ENCODE data around the gene PTCH1. TPM values are rescaled to one million over a fixed set of nuclear protein-coding genes. Genes with fewer than 3 reads are reported as not detected.

The PTCH1 gene
- total RNA-seq, 1 experiment from 2014 or later = 6.6 TPM

GRCh38 chr9:95458666-95459065, 58.1 kb downstream of the PTCH1 start:
- no TSS peak for BruUV-seq (replicated peaks)
- H3K27ac ChIP-seq (ENCODE audit: low read length) = no peak overlapping the region
- no peaks in the 10 kb centered on the region for H3K36me3 ChIP-seq (ENCODE audit: control insufficient read depth, insufficient read depth, low read length)
- intact Hi-C loops (cut with micrococcal nuclease; ENCODE audit: unreplicated experiment) (no loop called here), in situ Hi-C loops (cut with HindIII; ENCODE audit: low pct_unique_long_range_greater_than_20kb, low sequenced_read_pairs) (no loop called here)
- POLR2A ChIA-PET = no interaction called here
- H3K27me3 ChIP-seq (ENCODE audit: control insufficient read depth, insufficient read depth, low read length) = no peaks in the 10 kb centered on the region
- H3K4me3 ChIP-seq (ENCODE audit: low read depth in 2 of 2, low read length in 2 of 2) = no peak overlapping the region
- TF ChIP-seq, protein P1, sequence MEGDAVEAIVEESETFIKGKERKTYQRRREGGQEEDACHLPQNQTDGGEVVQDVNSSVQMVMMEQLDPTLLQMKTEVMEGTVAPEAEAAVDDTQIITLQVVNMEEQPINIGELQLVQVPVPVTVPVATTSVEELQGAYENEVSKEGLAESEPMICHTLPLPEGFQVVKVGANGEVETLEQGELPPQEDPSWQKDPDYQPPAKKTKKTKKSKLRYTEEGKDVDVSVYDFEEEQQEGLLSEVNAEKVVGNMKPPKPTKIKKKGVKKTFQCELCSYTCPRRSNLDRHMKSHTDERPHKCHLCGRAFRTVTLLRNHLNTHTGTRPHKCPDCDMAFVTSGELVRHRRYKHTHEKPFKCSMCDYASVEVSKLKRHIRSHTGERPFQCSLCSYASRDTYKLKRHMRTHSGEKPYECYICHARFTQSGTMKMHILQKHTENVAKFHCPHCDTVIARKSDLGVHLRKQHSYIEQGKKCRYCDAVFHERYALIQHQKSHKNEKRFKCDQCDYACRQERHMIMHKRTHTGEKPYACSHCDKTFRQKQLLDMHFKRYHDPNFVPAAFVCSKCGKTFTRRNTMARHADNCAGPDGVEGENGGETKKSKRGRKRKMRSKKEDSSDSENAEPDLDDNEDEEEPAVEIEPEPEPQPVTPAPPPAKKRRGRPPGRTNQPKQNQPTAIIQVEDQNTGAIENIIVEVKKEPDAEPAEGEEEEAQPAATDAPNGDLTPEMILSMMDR (IDR thresholded peaks at IDR 0.05) = no peak
- no peak for TF ChIP-seq TCF7L2 (IDR thresholded peaks at IDR 0.05; ENCODE audit: low read depth, low read length)
- no peak for TF ChIP-seq POLR2AphosphoS5 (IDR thresholded peaks at IDR 0.05; ENCODE audit: low read depth, low read length)
- TF ChIP-seq REST (IDR thresholded peaks at IDR 0.05; ENCODE audit: insufficient read depth in 1 of 2, low read depth in 2 of 2, low read length in 1 of 2) = no peak
- no peak for TF ChIP-seq SIN3A (IDR thresholded peaks at IDR 0.05; ENCODE audit: borderline replicate concordance, insufficient read depth, low read depth, low read length)
- H3K9me3 ChIP-seq (ENCODE audit: control insufficient read depth, insufficient read depth, low read depth, low read length) = no peaks in the 10 kb centered on the region
- CTCF ChIA-PET = no interaction called here
- no peaks in the 10 kb centered on the region for H3K4me1 ChIP-seq (ENCODE audit: control insufficient read depth, insufficient read depth, low read length)
- DNase-seq (ENCODE audit: low read depth, low spot score) (no peak), ATAC-seq (no peak)

- DNase-seq (ENCODE audit: low read depth, low spot score) (no peak), ATAC-seq (no peak)
- ChIA-PET POLR2A (no interaction called here), CTCF (no interaction called here)
- Histone ChIP-seq H3K27ac (ENCODE audit: low read length) (no peak overlapping the region), H3K4me1 (ENCODE audit: control insufficient read depth, insufficient read depth, low read length) (no peaks in the 10 kb centered on the region), H3K27me3 (ENCODE audit: control insufficient read depth, insufficient read depth, low read length) (no peaks in the 10 kb centered on the region), H3K4me3 (ENCODE audit: low read depth in 2 of 2, low read length in 2 of 2) (no peak overlapping the region), H3K9me3 (ENCODE audit: control insufficient read depth, insufficient read depth, low read depth, low read length) (no peaks in the 10 kb centered on the region), H3K36me3 (ENCODE audit: control insufficient read depth, insufficient read depth, low read length) (no peaks in the 10 kb centered on the region)
- in situ Hi-C loops (cut with HindIII; ENCODE audit: low pct_unique_long_range_greater_than_20kb, low sequenced_read_pairs) (no loop called here), intact Hi-C loops (cut with micrococcal nuclease; ENCODE audit: unreplicated experiment) (no loop called here)
- BruUV-seq (replicated peaks) = no TSS peak
- TF ChIP-seq SIN3A (IDR thresholded peaks at IDR 0.05; ENCODE audit: borderline replicate concordance, insufficient read depth, low read depth, low read length) = no peak
- TF ChIP-seq, protein P1 (IDR thresholded peaks at IDR 0.05) = no peak
Measured at GRCh38 chr9:95457769-95458168, 59.0 kb downstream of the PTCH1 start.

DNA sequence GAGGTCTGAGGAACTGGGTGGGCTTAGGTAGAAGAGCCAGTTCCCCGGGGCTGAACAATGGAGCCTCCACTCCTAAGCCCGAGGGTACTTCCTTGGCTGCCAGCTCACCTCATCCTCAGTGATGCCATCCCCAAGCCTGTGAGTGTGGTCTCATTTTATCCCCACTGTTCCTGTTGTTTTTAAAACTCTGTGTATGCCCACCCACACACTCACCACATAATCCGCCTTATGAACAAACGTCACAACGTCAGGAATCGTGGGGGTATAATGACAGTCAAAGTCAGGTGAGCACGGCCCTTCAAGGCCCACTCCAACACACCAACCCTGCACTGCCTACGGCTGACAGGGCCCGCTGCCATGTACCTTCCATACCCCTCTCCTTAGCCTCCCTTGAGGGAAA, 61.1 kb downstream of the PTCH1 start:
- ChIA-PET CTCF (no interaction called here), POLR2A (no interaction called here)
- intact Hi-C loops (cut with micrococcal nuclease; ENCODE audit: unreplicated experiment) = no loop called here

More for the DNA sequence above, 61.1 kb downstream of the PTCH1 start:
- H3K27ac ChIP-seq (ENCODE audit: low read length) = no peak overlapping the region
- in situ Hi-C loops (cut with HindIII; ENCODE audit: low pct_unique_long_range_greater_than_20kb, low sequenced_read_pairs) = no loop called here
- H3K36me3 ChIP-seq (ENCODE audit: control insufficient read depth, insufficient read depth, low read length) = no peaks in the 10 kb centered on the region
- H3K4me1 ChIP-seq (ENCODE audit: control insufficient read depth, insufficient read depth, low read length) = no peaks in the 10 kb centered on the region
- TF ChIP-seq TCF7L2 (IDR thresholded peaks at IDR 0.05; ENCODE audit: low read depth, low read length) (no peak), POLR2AphosphoS5 (IDR thresholded peaks at IDR 0.05; ENCODE audit: low read depth, low read length) (no peak), REST (IDR thresholded peaks at IDR 0.05; ENCODE audit: insufficient read depth in 1 of 2, low read depth in 2 of 2, low read length in 1 of 2) (no peak), SIN3A (IDR thresholded peaks at IDR 0.05; ENCODE audit: borderline replicate concordance, insufficient read depth, low read depth, low read length) (no peak)
- TF ChIP-seq, protein P1 (IDR thresholded peaks at IDR 0.05) = no peak
- no TSS peak for BruUV-seq (replicated peaks)
- no peak for DNase-seq (ENCODE audit: low read depth, low spot score)
- no peaks in the 10 kb centered on the region for H3K9me3 ChIP-seq (ENCODE audit: control insufficient read depth, insufficient read depth, low read depth, low read length)
- ATAC-seq = no peak
- no peak overlapping the region for H3K4me3 ChIP-seq (ENCODE audit: low read depth in 2 of 2, low read length in 2 of 2)
- H3K27me3 ChIP-seq (ENCODE audit: control insufficient read depth, insufficient read depth, low read length) = no peaks in the 10 kb centered on the region

All from Panc1 (cell line).